DMS 273 (cell line): ENCODE measurements around the gene SCO2.
"Not testable (repeated sequence)": the region's sequence is repeated elsewhere in the genome, so short reads cannot be mapped to it uniquely, and the experiment has no call there.

ENCODE experiments used
- DNase-seq: peaks from one replicate; lab custom pipeline; 2025; ENCODE audit not compliant: unreplicated experiment; lab: John Stamatoyannopoulos, UW

SCO2 gene

DNA sequence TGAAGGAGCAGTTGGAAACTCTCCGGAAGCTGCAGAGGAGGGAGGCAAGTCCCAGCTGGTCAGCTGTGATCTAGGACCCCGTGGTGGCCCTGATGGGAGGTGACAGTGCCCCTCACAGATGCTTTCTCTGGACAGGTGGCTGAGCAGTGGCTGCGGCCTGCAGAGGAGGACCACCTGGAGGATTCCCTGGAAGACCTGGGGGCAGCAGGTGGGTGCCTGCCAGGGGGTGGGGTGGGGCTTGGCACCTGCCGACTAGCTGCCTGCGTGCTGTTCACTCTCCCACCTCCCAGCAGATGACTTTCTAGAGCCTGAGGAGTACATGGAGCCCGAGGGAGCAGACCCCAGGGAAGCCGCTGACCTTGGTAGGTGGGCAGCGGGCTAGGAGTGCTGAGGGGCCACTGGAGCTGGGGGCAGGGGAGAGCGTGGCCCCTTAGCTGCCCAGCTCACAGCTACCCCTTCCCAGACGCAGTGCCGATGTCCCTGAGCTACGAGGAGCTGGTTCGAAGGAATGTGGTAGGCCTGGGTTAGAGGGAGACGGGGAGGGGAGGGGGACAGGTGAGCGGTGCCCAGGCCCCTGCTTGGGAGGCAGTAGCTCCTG lies 3.1 kb downstream of the SCO2 start:
- DNase-seq: no peak

GRCh38 chr22:50521710-50522109 lies 3.7 kb downstream of the SCO2 start:
- no peak for DNase-seq

- no peak for DNase-seq
Observed at GRCh38 chr22:50520826-50521453, 4.5 kb downstream of the SCO2 start.

GRCh38 chr22:50520184-50520583 lies 5.2 kb downstream of the SCO2 start:
- DNase-seq: not testable (repeated sequence)

- DNase-seq: no peak
Observed at GRCh38 chr22:50519151-50519550, 6.2 kb downstream of the SCO2 start.

GRCh38 chr22:50518606-50519005 lies 6.8 kb downstream of the SCO2 start:
- DNase-seq: no peak

DNA sequence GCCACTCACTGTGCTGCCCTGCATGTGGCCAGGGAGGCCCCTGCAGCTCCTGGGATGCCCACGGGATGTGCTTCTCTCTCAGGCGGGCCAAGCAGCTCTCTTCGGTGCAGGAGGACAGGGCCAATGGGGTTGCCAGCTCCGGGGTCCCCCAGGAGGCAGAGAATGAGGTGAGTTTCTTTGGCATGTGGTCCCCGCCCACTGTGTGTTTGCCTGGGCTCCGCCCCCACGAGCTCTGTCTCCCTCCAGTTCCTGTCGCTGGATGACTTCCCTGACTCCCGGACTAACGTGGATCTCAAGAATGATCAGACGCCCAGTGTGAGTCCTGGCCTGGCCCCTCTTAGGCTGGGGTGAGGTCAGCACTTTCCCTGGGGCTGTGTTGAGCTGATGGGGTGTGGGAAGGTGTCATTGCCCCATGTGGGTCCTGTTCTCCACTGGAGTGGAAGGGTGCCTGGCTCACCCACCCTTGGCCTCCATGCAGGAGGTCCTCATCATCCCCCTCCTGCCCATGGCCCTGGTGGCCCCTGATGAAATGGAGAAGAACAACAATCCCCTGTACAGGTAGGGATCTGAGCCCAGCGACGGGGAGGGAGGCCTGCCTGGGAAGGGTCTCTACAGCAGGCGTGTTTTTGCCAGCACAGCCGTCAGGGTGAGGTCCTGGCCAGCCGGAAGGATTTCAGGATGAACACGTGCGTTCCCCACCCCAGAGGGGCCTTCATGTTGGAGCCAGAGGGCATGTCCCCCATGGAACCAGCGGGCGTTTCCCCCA lies 7.7 kb downstream of the SCO2 start:
- no peak for DNase-seq

- DNase-seq: no peak
Observed at GRCh38 chr22:50516891-50517290, 8.5 kb downstream of the SCO2 start.

GRCh38 chr22:50516068-50516467 lies 9.3 kb downstream of the SCO2 start:
- no peak for DNase-seq

- DNase-seq: no peak
Observed at GRCh38 chr22:50513175-50513574, 12.2 kb downstream of the SCO2 start.

GRCh38 chr22:50508897-50509296 lies 16.5 kb downstream of the SCO2 start:
- no peak for DNase-seq

DNA sequence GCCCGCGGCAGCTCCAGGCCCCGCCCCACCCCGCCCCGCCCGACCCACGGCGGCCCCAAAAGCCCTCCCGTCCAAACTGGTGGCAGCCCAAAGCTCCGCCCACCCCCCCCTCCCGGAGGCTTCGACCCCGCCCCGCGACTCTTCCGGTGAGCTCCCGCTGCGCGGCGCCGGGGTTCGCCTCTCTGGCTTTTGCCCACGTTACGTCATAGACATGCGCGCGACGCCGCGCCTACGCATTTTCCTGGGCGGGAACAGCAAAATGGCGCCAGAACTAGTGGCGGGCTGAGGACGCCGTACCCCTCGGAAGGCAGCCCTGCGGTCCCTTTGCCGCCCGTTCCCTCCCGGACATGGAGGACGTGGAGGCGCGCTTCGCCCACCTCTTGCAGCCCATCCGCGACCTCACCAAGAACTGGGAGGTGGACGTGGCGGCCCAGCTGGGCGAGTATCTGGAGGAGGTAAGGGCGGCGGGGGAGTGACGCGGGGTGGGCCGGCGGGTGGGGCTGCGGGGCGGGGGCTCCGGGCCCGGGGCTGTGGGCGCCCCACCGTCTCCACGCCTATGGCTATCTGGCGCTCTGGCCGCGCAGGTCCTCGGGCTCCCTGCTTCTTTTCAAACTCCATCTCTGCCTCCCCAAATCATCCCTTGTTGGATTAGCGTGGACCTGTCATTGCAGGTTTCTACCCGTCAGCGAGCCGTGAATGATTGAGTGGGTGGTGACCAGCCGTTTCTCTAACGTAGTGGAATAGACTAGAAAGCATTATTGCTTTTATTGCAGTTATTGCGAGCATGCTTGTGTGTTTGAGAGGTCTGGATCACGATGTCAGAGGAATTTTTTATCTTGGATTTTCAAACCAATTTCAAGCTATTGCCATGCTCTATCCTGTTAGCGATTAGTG lies 17.2 kb downstream of the SCO2 start, which contains the start of gene NCAPH2:
TSS of gene NCAPH2 (plus strand) at position 234 of the 894 bp plus-strand sequence. CDS start at position 348, 114 bp downstream.
- peak; percentile 97 for DNase-seq

GRCh38 chr22:50507421-50507990 lies 17.9 kb downstream of the SCO2 start, which contains the start of gene LMF2:
LMF2 (minus strand) TSS chr22:50507702; CDS start chr22:50507675, 27 bp downstream.
- DNase-seq: no peak

DNA sequence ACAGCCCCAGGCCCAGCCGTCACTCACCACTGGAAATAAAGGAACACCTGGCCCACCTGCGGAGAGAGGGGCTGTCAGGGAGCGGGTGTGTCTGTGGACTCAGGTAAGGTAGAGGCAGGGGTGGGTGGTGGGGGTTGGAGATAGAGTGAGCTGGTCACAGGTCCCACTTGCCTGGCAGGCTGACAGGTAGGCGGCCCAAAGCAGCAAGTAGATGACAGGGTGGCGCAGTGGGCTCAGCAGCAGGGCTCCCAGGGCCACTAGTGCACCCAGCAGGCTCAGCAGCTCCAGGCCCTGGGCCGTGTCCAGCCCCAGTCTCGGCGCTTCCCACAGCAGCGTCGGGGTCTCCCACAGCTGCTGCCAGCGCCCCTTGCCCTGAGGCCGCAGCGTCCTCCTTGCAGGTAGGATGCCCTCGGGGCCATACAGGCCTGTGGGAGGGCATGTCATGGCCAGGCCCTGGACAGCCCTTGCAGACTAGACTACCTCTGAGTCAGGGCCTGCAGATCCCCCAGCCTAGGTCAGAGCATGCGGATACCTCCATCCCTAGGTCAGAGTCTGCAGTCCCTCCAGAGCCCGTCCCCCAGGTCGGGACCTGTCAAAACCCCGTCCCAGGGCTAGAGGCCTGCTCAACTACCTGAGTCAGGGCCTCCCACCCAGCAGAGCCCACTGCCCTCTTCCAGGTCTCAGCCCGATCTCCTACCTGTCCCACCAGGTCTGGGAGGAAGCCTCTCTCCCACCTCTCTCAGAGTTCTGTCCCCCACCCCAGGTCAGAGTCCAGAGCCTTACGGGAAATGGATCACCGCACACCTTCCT lies 18.6 kb downstream of the SCO2 start:
- DNase-seq: no peak

DNA sequence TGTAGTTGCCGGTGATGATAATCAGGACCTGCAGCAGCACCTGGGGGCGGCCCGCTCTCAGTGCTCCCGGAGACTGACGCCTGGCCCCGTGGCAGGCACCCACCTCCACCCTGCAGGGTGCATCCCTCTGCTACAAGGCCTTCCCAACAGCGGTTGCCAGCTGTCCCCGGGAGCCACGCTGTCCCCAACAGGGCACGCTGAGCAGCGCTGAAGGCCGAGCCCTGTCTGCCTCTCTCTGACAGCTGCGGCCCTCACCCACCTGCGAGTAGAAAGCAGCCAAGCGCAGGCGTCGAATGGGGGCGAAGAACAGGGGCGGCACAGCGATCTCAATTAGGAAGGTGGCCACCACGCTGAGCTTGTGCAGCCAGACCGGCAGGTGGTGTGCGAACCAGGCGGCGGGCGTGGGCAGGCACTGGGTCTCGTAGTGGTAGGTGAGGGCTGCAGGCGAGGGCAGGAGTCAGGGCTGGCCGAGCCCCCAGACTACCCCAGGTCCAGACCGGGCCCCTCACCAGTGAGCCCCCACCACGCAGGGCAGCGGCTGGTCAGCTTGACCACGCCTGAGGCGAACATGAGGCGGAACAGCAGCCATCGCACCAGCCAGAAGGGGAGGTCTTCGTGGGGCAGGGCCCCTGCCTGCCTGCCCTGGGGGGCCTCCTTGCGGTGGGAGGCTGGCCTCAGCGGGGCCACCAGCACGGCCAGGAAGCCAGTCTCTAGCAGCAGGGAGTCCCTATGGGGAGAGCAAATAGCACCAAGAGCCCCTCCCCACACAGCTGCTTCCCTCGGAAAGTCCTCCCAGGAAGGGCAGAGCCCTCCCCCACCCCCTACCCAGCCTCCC lies 19.4 kb downstream of the SCO2 start:
- DNase-seq: peak; percentile 34

DNA sequence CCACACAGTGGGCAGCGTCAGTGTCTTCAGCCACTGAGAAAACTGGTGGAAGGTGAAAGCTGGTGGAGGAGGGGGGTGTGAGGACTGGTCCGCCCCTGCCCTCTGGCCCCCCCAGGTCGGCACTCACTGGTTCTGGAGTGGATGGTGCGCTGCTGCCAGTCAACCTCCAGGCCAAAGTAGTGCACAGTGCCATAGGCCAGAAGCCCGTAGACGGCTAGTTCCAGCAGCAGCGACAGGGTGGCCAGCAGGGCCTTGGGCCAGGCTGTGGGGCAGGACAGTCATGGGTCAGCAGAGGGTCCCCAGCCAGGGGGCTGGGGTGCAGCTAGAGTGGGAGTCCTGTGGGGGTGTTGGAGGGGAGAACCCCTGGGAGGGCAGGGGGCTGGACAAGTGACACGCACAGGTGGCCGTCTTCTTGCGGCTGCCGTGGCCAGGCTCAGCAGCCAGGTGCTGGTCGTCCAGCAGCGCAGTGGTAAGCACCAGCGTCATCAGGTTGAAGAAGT lies 20.1 kb downstream of the SCO2 start:
- no peak for DNase-seq

DNA sequence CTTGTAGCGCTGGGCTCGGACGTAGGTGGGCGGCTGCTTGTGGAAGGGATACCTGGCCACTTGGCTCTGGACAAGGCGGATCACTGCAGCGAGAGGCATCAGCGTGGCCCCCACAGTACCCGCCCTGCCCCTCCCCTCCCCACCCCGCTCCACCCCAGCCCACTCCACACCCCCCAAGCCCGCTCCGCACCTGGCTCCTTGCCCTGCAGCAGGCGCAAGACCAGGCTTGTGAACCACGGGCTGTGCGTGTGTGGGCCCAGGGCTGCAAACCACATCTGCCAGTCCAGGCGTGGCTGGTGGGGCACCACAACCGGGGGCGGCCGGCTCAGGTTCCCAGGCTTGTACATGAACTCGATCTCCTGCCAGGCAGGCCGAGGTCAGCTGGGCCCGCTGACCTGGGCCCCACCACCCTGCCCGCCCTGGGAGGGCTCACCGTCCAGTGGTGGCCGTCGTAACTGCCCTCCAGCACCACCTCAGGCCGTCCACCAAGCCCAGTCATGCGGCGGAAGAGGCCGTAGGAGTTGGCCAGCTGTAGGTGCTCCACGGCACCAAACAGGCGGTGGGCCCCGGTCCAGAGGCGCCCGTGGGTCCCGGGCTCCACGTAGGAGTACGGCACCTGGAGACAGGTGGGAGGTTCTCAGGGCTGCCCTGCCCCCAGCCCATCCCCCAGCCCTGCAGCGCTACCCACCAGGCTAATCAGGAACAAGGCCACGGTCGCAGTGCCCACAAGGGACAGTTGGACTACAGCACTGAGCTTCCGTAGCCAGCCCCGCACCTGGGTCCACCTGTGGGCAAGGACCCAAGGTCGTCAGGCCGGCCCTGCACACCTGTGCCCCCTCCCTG lies 20.8 kb downstream of the SCO2 start:
- peak; percentile 19 for DNase-seq
